HG03045 (cell line): ENCODE measurements around the gene PRKN.
"Not testable (repeated sequence)": the region's sequence is repeated elsewhere in the genome, so short reads cannot be mapped to it uniquely, and the experiment has no call there.

Experiments used
- ATAC-seq: cut with Tn5 transposase; IDR thresholded peaks from one replicate; pipeline ENCODE4 v1.9.1; 2021; ENCODE audit warnings: mild to moderate bottlenecking, moderate library complexity; ENCODE audit not compliant: unreplicated experiment

The PRKN gene

DNA sequence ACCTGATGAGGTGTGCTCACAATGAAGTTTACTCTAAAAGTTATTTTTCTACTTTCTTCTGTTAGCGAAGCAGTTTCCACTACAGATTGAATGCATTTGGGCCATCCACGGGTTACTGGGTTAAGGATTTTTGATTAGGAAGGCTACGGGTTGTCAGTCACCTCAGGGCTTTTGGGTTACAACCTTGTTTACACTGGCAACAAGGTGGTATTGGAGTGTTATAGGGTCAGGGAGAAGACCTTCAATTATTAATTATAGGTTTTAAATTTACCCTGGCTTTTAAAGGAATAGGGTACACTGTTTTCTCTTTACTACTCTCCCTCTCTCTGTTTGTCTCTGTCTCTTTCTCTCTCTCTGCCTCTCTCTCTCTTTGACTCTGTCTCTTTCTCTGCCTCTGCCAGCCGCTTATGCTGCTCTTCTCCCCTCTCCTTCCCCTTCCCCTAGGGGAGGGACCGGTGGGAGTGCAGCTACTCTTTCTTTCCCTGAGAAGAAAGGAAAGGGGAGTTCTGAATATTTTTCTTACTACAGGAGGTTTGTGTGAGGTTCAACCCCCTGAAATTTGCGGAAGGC lies 1413.5 kb downstream of the PRKN start:
- ATAC-seq, result no peak

GRCh38 chr6:161313475-161313874 lies 1414.1 kb downstream of the PRKN start:
- not testable (repeated sequence) for ATAC-seq

DNA sequence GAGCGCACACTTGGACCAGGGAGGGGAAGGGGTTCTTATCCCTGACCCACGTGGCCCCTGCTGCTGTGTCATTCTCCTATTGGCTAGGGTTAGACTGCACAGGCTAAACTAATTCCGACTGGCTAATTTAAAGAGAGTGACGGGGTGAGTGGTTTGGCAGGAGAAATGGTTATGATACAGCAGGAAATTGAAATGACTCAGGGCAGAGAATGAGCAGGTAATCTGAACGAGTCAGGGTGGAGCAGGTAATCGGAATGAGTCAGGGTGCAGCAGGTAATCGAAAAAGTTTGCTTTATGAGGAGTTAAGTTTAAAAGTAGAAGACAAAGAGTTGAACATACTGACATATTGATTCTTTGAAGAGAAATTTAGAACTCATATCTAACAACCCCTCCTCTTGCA lies 1417.8 kb downstream of the PRKN start:
- ATAC-seq, result not testable (repeated sequence)

DNA sequence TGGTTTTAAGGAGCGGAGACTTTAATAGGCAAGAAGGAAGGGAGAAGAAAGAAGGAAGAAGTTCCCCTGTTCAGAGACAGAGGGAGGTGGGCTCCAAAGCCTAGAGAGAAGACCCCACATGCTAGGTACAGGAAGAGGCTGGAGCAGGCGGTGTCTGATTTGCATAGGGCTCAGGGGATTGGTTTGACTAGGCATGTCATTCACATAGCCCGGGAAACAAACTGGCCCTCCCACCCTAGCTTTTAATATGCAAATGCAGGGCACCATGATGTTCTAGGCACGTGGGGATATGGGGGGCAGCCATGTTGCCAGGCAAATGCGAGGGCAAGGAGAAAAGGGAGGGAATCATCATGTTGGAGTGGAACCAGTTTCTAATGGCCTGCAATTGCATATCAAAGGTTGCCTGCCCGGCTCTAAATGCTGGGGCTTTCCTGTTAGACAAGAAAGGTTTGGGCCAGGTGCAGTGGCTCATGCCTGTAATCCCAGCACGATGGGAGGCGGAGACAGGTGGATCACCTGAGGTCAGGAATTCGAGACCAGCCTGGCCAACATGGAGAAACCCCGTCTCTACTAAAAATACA lies 1419.4 kb downstream of the PRKN start:
- no peak for ATAC-seq

GRCh38 chr6:161305860-161306259 lies 1421.7 kb downstream of the PRKN start:
- no peak for ATAC-seq

DNA sequence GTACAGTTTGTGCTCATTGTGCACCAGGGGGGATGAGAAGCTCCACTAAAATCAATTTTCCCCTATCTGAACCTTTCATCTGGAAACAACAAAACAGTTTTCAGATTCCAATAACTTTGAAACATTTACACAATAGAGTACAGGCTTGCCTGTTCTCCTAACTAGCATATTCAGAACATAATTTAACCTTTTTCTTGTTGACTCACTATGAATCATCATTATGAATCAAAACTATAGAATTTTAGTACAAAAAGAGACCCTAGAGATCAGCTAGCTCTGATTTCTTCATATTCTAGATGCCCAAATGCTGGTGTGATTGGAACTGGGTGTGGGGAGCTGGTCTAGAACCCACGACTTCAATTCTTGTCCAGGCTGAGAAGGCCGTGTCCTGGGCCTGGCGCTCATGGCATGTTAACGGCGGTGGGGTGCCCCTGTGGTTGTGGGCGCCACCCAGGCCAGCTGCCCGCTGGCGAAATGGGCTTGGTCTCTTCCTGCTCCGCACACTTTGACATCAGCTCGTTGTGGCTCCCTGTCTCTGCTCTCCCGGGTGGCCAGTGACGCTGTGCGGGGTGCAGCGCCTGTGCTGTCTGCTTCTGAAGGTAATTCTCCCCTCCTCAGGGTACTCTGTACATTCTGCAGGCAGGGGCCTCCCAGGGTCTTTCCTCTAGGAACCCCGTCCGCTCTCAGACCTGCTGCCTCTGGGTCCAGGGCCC lies 1423.8 kb downstream of the PRKN start:
- ATAC-seq, result no peak

GRCh38 chr6:161302949-161303348 lies 1424.6 kb downstream of the PRKN start:
- no peak for ATAC-seq

DNA sequence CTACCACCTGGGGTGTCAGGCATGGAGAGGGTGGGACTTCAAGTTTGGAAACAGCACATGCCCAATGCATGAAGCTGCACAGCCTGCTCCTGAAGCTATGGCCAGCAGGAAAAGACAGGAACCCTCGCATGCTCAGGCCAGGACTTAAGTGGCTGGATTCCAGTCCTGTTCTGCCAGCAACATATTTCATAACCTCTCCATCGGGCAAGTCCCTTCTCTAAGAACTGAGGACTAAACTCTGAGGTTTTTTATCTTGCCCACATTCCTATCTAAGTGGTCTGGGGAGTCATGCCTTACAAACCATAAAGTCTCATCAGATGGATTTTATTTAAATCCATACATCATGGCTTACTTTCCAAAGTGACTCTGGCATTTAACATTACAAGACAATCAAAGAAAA lies 1426.2 kb downstream of the PRKN start:
- no peak for ATAC-seq

GRCh38 chr6:161300823-161301222 lies 1426.7 kb downstream of the PRKN start:
- no peak for ATAC-seq

GRCh38 chr6:161299726-161300125 lies 1427.8 kb downstream of the PRKN start:
- no peak for ATAC-seq
